ENCODE data around the gene VAMP2. TPM values are rescaled to one million over a fixed set of nuclear protein-coding genes. Genes with fewer than 3 reads are reported as not detected.

VAMP2 gene
- polyA plus RNA-seq, 1 donor: 95.0 TPM

DNA sequence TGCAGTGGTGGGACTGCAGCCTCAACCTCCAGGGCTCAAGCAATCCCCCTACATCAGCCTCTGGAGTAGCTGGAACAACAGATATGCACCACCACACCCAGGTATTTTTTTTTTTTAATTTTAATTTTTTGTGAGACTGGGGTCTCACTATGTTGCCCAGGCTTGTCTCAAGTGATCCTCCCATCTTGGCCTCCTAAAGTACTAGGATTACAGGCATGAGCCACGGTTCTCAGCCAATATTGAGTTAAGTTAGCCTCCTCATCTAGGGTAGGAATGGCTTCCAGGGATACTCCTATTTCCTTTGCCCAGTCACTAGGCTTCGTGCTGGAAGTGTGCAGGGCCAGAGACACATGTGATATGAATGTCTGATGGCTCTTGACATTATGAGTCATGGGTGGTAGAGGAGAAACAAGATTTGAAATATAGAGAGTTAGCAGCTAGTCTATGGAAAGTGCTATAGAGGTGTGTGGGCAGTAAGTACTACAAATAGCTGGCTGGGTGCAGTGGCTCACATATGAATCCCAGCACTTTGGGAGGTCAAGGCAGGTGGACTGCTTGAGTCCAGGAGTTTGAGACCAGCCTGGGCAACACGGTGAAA lies 30.8 kb downstream of the VAMP2 start:
- Histone ChIP-seq H3K4me3 (ENCODE audit: low read length) (no peak overlapping the region), H3K36me3 (ENCODE audit: control insufficient read depth, insufficient read depth, low read length) (no peaks in the 10 kb centered on the region), H3K27me3 (ENCODE audit: control insufficient read depth, insufficient read depth, low read length) (peaks cover 30% of the 10 kb centered on the region), H3K27ac (ENCODE audit: low read length) (no peak overlapping the region), H3K9me3 (ENCODE audit: control insufficient read depth, low read depth, low read length) (no peaks in the 10 kb centered on the region), H3K4me1 (ENCODE audit: control insufficient read depth, insufficient read depth, low read length) (no peaks in the 10 kb centered on the region)
- no CpG with 5 or more reads among the region's 3 CpGs for WGBS (ENCODE audit: insufficient coverage, low lambda C conversion rate)
- no peak for DNase-seq

GRCh38 chr17:8128125-8128784 lies 34.5 kb downstream of the VAMP2 start:
- Histone ChIP-seq H3K4me1 (ENCODE audit: control insufficient read depth, insufficient read depth, low read length) (peaks cover 22% of the 10 kb centered on the region), H3K27me3 (ENCODE audit: control insufficient read depth, insufficient read depth, low read length) (peaks cover 52% of the 10 kb centered on the region), H3K9me3 (ENCODE audit: control insufficient read depth, low read depth, low read length) (no peaks in the 10 kb centered on the region), H3K27ac (ENCODE audit: low read length) (no peak overlapping the region), H3K36me3 (ENCODE audit: control insufficient read depth, insufficient read depth, low read length) (no peaks in the 10 kb centered on the region), H3K4me3 (ENCODE audit: low read length) (no peak overlapping the region)
- 60% methylated on average over 3 of the region's 14 CpGs for WGBS (ENCODE audit: insufficient coverage, low lambda C conversion rate)
- DNase-seq: no peak

DNA sequence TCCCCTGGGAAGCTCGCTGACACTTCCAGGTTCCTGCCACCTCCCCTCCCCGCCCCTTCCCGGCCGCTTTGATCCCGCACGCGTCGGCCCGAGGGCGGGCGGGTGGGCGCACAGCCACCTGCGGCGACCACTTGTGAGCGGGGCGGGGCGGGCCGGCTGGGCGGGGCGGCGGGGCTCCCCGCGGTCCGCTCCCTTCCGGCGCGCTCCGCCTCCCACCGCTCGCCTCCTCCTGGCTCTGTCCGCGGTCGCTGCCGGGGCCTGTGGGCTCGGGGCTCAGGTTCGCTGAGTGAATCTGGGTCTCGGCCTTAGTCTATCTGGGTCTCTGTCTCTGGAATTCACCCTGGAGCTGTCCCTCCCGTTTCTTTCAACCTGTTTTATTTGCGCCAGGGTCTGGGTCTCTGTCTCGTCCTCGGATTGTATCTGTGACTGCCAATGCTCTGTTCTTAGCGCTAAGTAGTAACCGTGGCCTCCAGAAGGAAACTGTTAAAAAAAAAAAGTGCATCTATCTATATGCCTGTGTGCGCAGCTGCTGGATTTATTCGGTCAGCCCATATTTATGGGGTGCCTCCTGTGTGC lies 36.2 kb downstream of the VAMP2 start:
- peak in 1 of 2 donors; percentile 72 for DNase-seq
- Histone ChIP-seq H3K4me3 (ENCODE audit: low read length) (peak overlapping the region; percentile 61), H3K9me3 (ENCODE audit: control insufficient read depth, low read depth, low read length) (peaks cover 4% of the 10 kb centered on the region), H3K27ac (ENCODE audit: low read length) (peak overlapping the region; percentile 55), H3K27me3 (ENCODE audit: control insufficient read depth, insufficient read depth, low read length) (peaks cover 65% of the 10 kb centered on the region), H3K36me3 (ENCODE audit: control insufficient read depth, insufficient read depth, low read length) (no peaks in the 10 kb centered on the region), H3K4me1 (ENCODE audit: control insufficient read depth, insufficient read depth, low read length) (peaks cover 36% of the 10 kb centered on the region)
- 0% methylated on average over 3 of the region's 45 CpGs for WGBS (ENCODE audit: insufficient coverage, low lambda C conversion rate)

DNA sequence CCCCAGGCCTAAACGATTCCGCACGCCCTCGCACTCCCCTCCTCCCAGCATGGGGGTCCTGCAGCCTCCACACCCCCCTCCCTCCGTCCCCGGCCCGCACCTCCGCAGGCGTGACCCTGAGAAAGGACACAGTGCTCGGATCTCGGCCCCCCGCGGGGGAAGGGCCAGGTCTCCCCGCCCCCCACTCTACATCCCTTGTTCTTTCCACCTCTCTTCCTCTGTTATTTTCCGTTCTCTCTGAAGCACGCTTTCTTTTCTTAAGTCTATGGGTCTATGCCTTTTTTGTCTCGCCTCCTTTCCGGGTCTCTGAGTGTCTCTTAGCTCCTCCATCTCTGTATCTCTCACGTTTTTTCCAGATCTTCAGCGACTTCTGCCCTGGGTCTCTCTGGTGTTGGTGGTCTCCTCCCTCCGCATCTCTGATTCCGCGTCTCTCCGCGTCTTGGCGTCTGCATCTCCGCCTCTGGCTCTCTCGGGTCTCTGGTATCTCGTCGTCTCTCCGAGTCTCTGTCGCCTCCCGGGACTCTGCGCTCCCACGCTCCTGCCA lies 36.7 kb downstream of the VAMP2 start:
- Histone ChIP-seq H3K4me3 (ENCODE audit: low read length) (peak overlapping the region; percentile 61), H3K27me3 (ENCODE audit: control insufficient read depth, insufficient read depth, low read length) (peaks cover 65% of the 10 kb centered on the region), H3K36me3 (ENCODE audit: control insufficient read depth, insufficient read depth, low read length) (no peaks in the 10 kb centered on the region), H3K27ac (ENCODE audit: low read length) (no peak overlapping the region), H3K4me1 (ENCODE audit: control insufficient read depth, insufficient read depth, low read length) (peaks cover 38% of the 10 kb centered on the region), H3K9me3 (ENCODE audit: control insufficient read depth, low read depth, low read length) (peaks cover 4% of the 10 kb centered on the region)
- 0% methylated on average over 7 of the region's 35 CpGs for WGBS (ENCODE audit: insufficient coverage, low lambda C conversion rate)
- peak in 1 of 2 donors; percentile 27 for DNase-seq

- no peak overlapping the region for H3K27ac ChIP-seq (ENCODE audit: low read length)
- H3K27me3 ChIP-seq (ENCODE audit: control insufficient read depth, insufficient read depth, low read length): peaks cover 71% of the 10 kb centered on the region
- peak overlapping the region; percentile 61 for H3K4me3 ChIP-seq (ENCODE audit: low read length)
- H3K36me3 ChIP-seq (ENCODE audit: control insufficient read depth, insufficient read depth, low read length): no peaks in the 10 kb centered on the region
- peak in 1 of 2 donors; percentile 67 for DNase-seq
- 0% methylated on average over 2 of the region's 40 CpGs for WGBS (ENCODE audit: insufficient coverage, low lambda C conversion rate)
- H3K4me1 ChIP-seq (ENCODE audit: control insufficient read depth, insufficient read depth, low read length): peaks cover 45% of the 10 kb centered on the region
- peaks cover 4% of the 10 kb centered on the region for H3K9me3 ChIP-seq (ENCODE audit: control insufficient read depth, low read depth, low read length)
Measured at GRCh38 chr17:8125154-8125946, 37.4 kb downstream of the VAMP2 start.

DNA sequence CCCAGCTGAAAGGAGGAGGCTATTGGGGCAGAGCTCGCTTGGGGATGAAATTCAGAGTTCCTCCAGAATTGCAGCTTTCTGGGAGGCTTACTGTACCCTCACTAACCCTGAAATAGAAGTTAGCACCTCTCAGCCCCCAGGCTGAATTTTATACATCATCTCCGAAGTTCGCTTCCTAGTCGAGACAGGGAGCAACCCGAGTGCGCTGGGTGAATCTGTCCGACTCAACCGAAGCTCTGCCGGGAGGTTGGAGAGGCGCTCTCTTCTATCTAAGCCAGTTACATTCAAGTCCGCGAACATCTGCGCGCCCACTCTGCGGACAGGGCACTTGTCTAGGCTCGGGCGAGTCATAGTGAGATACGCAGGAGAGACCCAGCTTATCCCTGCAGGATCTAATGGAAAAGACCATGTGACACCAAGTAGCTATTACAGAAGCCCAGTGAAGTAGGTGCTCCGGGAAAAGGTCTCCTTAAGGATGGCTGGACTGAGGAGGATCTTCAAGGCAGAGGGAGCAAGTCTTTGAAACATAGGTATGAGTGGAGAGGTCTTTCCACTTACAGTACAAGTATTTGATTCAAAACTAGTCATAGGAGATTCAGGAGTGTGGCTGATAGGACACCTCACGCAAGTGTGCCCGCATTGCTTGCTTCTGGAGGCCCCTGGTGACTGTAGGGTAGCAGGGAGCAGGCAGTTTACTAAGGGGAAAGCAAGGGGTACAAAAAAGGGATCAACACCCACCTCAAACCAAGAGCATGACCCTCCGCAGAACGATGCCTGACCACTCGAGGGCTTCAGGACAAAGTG lies 38.2 kb downstream of the VAMP2 start:
- Histone ChIP-seq H3K27ac (ENCODE audit: low read length) (no peak overlapping the region), H3K4me1 (ENCODE audit: control insufficient read depth, insufficient read depth, low read length) (peaks cover 47% of the 10 kb centered on the region), H3K36me3 (ENCODE audit: control insufficient read depth, insufficient read depth, low read length) (no peaks in the 10 kb centered on the region), H3K27me3 (ENCODE audit: control insufficient read depth, insufficient read depth, low read length) (peaks cover 64% of the 10 kb centered on the region), H3K9me3 (ENCODE audit: control insufficient read depth, low read depth, low read length) (peaks cover 4% of the 10 kb centered on the region), H3K4me3 (ENCODE audit: low read length) (peak overlapping the region; percentile 61)
- no CpG with 5 or more reads among the region's 24 CpGs for WGBS (ENCODE audit: insufficient coverage, low lambda C conversion rate)
- DNase-seq: peak in 1 of 2 donors; percentile 37

DNA sequence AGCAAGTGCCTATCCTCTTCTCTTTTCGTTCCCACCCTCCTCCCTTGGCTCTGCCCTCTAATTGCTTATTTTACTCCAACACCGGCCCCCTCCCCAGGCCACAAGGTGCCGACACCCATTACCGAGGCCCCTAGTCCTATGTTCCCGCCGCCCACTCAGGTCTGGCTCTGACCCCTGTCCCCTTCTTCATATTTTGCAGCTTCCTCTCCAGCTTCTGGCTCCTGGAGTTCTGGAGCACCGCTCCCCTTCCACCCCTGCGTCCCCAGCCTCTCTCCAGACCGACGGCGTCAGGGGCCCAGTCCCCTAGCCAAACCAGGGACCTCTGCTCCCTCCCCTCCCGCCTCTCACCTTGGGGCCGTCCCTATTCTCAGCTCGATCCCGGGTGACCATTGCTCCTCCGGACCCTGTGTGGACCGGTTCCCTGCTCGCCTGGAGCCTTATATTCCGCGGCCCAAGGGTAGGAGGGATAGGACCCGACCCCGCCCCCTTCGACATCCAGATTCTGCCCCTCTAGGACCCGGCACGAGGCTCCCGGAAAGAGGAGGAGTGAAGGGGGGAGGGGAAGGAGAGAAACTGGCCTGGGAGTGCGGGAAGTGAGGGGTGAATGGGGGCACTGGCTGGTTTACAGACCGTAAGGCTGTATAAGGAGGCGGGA lies 38.9 kb downstream of the VAMP2 start, which contains the start of gene HES7:
Gene HES7 (minus strand): TSS at position 412 of the 655 bp plus-strand sequence. CDS start 22 bp downstream, at position 390.
- Histone ChIP-seq H3K4me3 (ENCODE audit: low read length) (peak within 1 kb of the TSS; percentile 61), H3K36me3 (ENCODE audit: control insufficient read depth, insufficient read depth, low read length) (no peaks in the 10 kb centered on the region), H3K9me3 (ENCODE audit: control insufficient read depth, low read depth, low read length) (peaks cover 4% of the 10 kb centered on the region), H3K27ac (ENCODE audit: low read length) (no peak within 1 kb of the TSS), H3K4me1 (ENCODE audit: control insufficient read depth, insufficient read depth, low read length) (peaks cover 47% of the 10 kb centered on the region), H3K27me3 (ENCODE audit: control insufficient read depth, insufficient read depth, low read length) (peaks cover 57% of the 10 kb centered on the region)
- DNase-seq: peak in 1 of 2 donors; percentile 41
- WGBS (ENCODE audit: insufficient coverage, low lambda C conversion rate): no CpG with 5 or more reads among the region's 29 CpGs

DNA sequence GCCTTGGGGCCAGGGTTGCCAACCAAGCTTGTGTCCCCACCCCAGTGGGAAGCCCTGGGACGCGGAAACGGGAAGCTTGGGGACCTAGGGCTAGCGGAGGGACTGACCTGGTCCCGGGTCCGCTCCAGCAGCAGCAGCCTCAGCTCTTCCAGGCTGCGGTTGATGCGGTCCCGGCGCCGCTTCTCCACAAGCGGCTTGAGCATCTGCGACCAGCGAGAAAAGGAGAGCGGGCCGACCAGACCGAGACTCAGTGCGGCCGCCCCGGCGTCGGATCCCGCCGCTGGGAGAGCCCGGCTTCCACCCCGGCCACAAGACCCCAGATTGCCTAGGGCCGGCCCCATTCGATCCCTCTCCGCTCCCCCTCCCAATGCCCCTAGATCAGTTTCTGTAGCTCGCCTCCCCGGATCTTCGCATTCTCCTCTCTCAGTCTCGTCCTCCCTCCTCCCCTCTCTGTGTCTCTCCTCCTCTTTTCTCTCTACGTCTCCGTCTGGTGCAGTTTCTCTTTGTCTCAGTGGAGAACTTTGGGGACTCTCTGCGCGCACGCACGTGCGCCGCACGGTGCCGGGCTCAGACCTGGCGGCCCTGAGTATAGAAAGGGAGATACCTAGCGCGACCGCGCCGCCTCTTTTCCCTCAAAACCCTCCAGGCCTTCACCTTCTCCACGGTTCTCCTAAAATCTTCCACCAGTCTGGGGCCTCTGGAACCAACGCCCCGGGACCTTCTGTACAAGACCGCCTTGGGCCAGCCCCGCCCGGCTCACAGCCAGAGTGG lies 39.6 kb downstream of the VAMP2 start:
- H3K4me3 ChIP-seq (ENCODE audit: low read length): peak overlapping the region; percentile 61
- no peaks in the 10 kb centered on the region for H3K36me3 ChIP-seq (ENCODE audit: control insufficient read depth, insufficient read depth, low read length)
- 6% methylated on average over 3 of the region's 55 CpGs for WGBS (ENCODE audit: insufficient coverage, low lambda C conversion rate)
- peaks cover 50% of the 10 kb centered on the region for H3K27me3 ChIP-seq (ENCODE audit: control insufficient read depth, insufficient read depth, low read length)
- H3K4me1 ChIP-seq (ENCODE audit: control insufficient read depth, insufficient read depth, low read length): peaks cover 50% of the 10 kb centered on the region
- DNase-seq: peak in 1 of 2 donors; percentile 49
- H3K27ac ChIP-seq (ENCODE audit: low read length): no peak overlapping the region
- peaks cover 4% of the 10 kb centered on the region for H3K9me3 ChIP-seq (ENCODE audit: control insufficient read depth, low read depth, low read length)

Data from large intestine (tissue), 3 donors.